ENCODE results near the gene GABRB1.
A peak's percentile ranks its signal among the peaks of the same experiment; 100 is the strongest.

GABRB1 gene

GRCh38 chr4:47118192-47118929 is 87.0 kb downstream of the GABRB1 start:
- TF ChIP-seq, protein P1, sequence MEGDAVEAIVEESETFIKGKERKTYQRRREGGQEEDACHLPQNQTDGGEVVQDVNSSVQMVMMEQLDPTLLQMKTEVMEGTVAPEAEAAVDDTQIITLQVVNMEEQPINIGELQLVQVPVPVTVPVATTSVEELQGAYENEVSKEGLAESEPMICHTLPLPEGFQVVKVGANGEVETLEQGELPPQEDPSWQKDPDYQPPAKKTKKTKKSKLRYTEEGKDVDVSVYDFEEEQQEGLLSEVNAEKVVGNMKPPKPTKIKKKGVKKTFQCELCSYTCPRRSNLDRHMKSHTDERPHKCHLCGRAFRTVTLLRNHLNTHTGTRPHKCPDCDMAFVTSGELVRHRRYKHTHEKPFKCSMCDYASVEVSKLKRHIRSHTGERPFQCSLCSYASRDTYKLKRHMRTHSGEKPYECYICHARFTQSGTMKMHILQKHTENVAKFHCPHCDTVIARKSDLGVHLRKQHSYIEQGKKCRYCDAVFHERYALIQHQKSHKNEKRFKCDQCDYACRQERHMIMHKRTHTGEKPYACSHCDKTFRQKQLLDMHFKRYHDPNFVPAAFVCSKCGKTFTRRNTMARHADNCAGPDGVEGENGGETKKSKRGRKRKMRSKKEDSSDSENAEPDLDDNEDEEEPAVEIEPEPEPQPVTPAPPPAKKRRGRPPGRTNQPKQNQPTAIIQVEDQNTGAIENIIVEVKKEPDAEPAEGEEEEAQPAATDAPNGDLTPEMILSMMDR (IDR thresholded peaks at IDR 0.05), result no peak

DNA sequence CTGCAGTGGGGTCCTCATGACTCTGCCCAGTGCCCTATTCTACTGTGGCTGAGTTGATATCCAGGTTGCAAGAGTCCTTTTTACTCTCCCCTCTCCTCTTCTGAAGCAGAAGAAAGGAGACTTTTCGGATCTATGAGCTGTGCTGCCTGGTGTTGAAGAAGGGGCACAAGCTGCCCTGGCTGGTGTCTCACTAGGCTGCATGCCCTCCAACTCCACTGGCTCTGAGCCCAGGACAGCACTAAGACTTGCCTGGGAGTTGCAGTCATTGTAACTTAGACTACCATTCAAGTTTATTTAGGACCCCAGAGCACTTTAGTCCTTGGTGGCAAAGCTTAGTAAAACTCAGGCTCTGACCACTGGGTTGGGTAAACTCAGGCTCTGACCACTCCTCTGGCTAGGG is 89.4 kb downstream of the GABRB1 start:
- TF ChIP-seq, protein P1 (IDR thresholded peaks at IDR 0.05), result no peak

GRCh38 chr4:47122592-47123291 is 91.4 kb downstream of the GABRB1 start:
- TF ChIP-seq, protein P1 (IDR thresholded peaks at IDR 0.05), result peak; percentile 85

- TF ChIP-seq, protein P1 (IDR thresholded peaks at IDR 0.05), result no peak
Measured at GRCh38 chr4:47128991-47129390, 97.6 kb downstream of the GABRB1 start.

GRCh38 chr4:47135210-47135609 is 103.8 kb downstream of the GABRB1 start:
- TF ChIP-seq, protein P1 (IDR thresholded peaks at IDR 0.05), result no peak

DNA sequence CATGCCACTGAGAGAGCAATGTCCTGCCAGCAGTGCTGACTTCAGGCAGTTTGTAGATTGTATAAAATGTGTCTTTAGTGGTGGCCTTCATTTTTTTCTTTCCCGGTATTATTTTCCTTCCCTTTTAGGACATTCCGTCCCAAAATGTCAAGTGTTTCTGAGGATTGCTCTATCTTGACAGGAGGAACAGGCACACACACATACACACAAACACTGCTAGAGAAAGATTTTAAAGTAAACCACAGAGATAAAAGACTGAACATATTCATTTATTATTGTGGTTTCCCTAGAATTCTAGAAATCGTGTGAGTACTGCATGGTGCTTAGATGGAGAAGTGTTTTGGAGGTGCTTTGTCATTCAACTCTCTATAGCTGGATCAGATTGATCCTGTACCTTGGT is 111.9 kb downstream of the GABRB1 start:
- TF ChIP-seq, protein P1 (IDR thresholded peaks at IDR 0.05), result no peak

GRCh38 chr4:47145630-47146029 is 114.3 kb downstream of the GABRB1 start:
- TF ChIP-seq, protein P1 (IDR thresholded peaks at IDR 0.05), result no peak

Measured in LNCAP (cell line).